Head of caudate nucleus (tissue), 42 donors: ENCODE results near the gene JUND.

Experiments used
- DNase-seq, 42 donors: peaks; one replicate each; pipeline versions ENCODE4 v3.0.0 to v3.0.0-alpha.2; 2020 to 2021; ENCODE audit warnings: mixed read lengths in 7 of 42
- intact Hi-C: fragments of 100-400 bp; cut with DNase I; formaldehyde crosslinking; loops from one replicate; pipeline ENCODE4 v1.15.0; 2022

The JUND gene

GRCh38 chr19:18279266-18279515 is 2.2 kb downstream of the JUND start:
- DNase-seq = no peak
- intact Hi-C loops = loop anchor here (2.0 kb wide), 1 partner anchor 50 kb away; no protein-coding TSS in a partner anchor

- peak in 1 of 42 donors; percentile 34 for DNase-seq
- intact Hi-C loops = loop anchor here (2.0 kb wide), 1 partner anchor 50 kb away; no protein-coding TSS in a partner anchor
Observed at GRCh38 chr19:18278521-18279265, 2.7 kb downstream of the JUND start.

DNA sequence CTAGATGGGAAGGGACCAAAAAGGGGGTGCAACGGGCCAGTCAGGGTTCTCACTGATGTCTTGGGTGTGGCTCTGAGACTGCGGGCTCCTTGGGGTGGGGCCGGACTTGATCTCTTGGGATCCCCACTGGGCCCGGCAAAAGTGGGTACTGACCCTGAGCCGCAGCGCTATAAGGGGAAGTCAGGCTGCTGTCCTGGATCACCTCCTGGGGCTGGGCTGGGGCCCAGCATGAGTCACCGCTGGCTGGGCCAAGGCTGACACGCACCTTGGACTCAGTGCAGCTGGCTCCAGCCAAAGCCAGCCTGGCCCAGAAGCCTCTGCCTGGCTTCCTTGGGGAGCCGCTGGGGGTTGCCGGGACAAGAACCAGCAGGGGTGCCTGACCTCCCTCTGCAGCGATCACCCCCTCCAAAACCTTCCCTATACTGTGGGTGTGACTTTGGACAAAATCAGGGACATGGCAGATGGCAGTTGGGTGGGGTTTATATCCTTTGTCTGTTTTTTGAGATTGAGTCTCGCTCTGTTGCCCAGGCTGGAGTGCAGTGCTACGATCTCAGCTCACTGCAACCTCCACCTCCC is 6.6 kb downstream of the JUND start:
- DNase-seq = peak in 41 of 42 donors; percentile 38 to 92 (median 74)
- intact Hi-C loops = no loop called here

DNA sequence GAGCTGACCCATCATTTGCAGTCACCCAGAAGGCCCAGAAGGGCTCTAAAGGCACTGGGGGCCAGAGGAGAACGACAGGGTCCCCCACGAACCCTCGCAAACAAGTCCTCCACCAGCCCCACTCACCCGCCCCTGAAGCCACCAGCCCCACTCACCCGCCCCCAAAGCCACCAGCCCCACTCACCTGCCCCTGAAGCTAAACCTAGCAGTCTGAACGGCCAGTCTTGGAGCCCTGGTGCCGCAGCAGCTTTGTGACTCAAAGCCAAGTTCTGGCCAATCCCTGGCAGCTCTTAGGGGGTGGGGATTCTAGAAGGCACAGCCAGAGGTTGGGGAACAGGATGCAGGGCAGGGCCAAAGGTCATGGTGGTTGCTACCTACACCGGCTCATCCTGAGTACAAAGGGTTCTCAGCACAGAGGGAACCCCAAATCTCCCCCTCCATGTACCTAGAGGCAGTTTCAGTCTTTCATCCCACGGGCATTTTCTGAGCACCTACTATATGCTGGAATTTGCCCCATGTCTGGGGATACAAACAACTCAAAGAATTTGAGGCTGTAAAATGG is 7.1 kb downstream of the JUND start, which contains the start of gene IQCN:
Gene IQCN, minus strand, starts transcription at position 234 of the 562 bp plus-strand sequence. CDS start 4,974 bp downstream, outside the sequence.
- DNase-seq = no peak
- intact Hi-C loops = no loop called here

DNA sequence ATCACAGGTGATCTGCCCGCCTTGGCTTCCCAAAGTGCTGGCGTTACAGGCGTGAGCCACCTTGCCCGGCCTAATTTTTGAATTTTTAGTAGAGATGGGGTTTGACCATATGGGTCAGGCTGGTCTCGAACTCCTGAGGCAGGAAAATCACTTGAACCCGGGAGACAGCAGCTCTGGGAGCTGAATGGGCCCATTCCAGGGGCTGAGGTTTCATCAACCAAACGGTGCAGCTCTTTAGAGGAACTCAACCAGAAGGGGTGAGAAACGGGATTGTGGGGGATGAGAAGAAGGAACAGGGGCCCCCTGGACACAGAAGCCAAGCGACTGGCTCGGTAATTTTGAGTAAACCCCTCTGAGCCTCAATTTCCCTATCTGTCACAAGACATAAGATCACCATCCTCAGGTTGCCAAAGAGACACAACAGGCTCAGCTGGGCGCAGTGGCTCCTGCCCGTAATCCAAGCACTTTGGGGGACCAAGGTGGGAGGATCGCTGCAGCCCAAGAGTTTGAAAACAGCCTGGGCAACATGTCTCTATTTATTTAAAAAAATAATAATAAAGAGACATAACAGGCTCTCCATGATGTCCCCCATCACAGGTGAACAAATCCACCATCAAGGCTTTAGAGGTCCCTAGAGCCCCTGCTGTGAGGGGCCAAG is 7.7 kb downstream of the JUND start:
- intact Hi-C loops = no loop called here
- DNase-seq = no peak

DNA sequence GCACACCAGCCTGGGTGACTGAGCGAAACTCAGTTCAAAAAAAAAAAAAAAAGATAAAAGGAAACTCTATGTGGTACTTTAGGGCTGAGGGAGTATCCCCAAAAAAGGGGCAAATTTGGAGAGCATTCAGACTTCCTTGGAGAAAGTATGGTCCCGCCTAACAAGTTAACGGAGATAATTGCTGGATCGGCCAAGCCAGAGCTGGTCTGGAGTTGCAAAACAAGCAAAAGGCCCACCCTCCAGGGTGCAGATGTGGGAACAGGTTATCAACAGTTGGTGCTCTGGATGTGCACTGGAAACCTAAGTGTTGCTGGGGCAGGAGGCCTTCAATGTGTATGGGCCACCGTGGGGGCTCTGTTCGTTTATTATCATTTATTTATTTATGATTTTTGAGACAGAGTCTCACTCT is 10.0 kb downstream of the JUND start:
- intact Hi-C loops = no loop called here
- DNase-seq = no peak

DNA sequence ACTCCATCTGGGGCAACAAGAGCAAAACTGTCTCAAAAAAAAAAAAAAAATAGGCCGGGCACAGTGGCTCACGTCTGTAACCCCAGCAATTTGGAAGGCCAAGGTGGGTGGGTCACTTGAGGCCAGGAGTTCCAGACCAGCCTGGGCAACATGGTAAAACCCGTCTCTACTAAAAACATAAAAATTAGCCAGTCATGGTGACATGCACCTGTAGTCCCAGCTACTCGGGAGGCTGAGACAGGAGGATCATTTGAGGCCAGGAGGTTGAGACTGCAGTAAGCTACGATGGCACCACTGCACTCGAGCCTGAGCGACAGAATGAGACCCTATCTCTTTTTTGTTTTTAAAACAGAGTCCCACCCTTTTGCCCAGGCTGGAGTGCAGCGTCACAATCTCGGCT is 11.1 kb downstream of the JUND start:
- intact Hi-C loops = no loop called here

DNA sequence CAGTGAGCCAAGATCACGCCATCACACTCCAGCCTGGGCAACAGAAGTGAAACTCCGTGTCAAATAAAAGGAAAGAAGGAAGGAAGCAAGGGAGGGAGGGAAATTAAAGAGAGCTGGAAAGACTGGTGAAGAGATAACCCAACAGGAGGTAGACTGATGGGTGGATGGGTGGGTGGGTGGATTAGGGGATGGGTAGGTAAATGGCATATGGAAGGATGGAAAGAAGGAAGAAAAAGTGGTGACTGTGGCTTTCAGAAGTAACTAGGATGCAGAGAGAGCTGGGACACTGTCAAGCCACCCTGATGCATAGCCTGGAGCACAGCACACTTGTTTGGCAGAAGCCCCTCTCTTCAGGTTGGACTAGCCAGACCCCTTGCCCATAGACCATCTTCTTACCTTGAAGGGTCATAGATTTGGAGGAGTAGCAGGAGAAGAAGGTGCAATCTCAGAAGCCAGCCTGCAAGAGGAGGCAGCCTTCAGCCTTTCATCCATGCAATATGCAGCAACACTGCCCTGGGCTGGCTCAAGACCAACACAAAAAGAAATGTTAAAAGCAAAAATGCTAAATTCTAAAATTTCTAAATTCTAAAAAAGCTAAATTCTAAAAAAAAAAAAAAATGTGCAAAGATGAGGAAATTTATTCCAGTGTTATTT is 12.2 kb downstream of the JUND start:
- intact Hi-C loops = no loop called here

More for the DNA sequence above, 11.1 kb downstream of the JUND start:
- DNase-seq = no peak

DNA sequence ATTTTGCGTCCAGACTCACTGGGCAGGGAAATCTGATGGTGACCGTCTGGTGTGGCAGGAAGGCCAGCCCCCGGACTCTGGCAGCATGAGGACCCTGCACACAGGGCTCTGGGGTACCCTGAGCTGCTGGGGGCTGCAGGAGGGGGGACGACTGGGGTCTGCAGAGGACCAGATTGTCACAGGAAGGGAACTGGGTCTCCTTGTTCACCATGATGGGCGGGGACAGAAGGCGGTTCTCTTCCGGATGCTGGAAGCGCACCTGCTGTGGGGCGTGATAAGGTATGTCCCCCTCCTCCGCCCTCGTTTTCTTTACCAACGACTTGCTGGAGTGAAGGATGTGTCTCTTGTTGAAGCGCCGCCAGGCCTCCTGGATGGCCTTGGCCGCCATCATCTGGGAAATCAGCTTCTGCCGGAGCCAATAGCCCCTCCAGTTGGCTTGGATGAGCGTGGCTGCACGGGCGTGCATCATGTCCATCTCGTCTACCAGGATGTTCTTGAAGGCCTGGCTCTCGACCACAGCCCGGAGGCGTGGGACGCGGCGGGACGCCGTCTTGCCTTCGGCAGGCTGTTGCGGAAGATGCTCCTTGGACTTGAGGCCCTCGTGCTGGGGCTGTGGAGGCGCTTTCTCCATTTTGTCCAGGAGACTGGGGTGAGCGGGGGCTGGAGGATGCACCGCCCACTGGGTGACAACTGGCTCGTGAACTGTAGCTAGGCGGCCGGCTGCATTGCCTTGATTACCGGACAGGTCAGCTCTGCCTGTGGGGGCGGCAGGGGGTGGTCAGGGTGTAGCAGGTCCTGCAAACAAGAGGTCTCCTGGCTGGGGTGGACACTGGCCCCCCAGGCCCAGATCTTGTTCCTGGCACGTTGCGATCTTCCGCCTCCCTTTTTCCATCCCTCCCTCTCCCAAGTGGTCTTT is 14.4 kb downstream of the JUND start:
- no peak for DNase-seq
- intact Hi-C loops = no loop called here

More for the DNA sequence above, 12.2 kb downstream of the JUND start:
- DNase-seq = no peak

DNA sequence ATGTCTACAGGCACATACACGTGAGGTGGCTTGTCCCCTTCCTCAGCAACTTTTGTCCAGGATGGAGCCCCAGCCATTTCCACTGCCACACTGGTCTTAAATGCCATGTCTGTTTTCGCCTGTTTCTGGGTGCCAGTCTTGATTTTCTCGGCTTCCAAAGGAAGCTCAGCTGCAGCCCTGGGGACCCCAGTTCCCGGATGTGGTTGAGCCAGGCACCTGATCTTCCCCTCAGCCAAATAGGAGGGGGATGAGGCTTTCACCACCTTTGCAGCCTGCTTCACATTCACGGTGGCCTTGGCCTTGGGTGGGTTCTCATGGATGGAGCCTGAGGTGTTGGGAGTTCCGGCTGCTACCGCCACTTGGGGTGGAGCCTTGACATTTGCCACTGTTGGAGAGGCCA is 15.8 kb downstream of the JUND start:
- intact Hi-C loops = no loop called here
- DNase-seq = no peak

DNA sequence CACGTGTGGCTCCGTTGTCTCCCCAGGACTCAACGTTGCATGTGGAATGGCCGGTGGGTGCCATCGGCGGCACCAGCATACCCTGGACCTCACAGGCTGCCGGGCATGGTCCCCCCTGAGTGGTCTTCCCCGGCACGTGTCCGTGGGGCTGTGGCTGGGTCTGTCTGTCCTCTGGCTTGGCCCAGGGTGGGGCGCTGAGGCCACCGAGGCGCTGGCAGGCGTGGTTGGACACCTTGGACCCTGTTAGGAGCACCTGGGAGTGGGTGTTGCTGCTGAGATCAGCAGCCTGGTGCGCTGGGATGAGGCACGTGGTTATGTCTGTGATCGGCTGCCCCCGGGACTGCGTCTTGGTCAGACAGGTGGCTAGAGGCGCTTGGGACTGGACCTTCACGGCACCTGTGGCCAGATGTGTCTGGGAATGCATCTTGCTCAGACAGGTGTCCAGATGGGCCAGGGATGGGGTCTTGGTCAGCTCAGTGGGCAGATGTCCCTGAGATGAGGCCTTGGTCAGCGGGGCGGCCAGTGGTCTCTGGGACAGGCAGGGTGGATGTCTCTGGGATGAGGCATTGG is 16.4 kb downstream of the JUND start:
- intact Hi-C loops = no loop called here
- no peak for DNase-seq

DNA sequence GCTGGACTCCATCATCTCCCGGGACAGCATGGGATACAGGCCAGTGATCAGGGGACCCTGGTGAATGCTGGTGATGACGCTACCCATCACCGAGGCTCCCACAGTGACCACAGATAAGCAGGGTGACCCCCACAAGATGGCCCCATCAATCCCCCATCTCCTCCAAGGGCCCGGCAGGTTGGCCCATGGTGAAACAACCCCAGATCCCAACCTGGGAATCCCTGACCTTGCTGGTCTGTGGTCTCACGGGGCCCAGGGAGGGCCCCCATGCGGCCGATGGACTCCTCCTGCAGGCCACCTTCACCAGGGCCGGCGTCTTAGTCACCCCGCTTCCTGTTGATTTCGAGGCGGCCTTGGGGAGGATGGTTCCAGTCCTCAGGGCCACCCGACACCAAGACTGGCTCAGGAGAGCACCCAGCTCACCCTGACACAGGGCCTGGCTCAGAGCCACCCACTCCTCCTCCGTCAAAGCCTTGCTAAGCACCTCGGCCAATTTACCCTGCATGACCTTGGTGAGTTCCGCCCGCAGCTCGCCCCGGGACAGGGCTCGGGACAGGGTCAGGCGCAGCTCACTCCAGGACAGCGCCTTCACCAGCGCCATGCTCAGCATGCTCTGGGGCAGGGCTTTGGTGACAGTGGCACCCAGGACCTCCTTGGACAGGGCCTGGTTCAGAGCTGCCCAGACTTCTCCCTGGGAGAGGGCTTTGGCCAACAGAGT is 17.1 kb downstream of the JUND start:
- DNase-seq = no peak
- intact Hi-C loops = no loop called here

DNA sequence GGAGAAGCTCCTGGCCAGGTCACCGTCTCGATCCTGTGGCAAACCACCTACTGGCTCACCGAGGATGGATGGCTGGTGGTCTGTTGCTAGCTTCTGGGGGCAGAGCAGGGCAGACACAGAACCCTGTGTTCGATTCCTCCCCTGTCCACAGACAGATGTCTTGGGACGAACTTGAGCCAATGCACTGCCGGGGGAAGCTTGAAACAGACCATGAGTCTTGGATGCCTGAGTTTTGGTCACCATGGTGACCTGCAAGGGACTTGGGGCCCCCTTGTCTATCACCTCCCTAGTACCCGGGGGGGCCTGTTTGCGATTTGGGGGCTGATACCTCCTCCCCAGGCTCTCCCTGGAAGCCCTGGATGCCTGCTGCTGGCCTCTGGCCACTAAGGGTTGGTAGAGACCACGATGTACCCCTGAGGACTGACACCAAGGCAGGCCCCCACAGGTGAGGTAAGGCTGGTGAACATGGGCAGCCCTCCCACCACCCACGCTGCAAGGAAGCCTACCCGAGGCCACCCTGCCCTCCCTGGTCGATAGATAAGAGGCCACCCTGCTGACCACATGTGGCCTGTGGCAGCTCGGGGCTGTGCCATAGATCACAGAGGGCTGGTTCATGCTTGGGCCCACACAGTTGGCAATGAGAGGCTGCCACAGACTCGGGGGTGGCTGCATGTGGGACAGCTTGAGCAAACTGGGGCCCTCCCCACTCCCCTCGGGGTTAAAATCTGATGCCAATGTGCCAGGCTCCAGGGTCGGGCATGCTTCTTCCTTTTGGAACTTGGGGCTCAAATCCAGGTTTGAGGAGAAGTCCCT is 17.9 kb downstream of the JUND start:
- intact Hi-C loops = no loop called here
- DNase-seq = no peak

- intact Hi-C loops = no loop called here
Observed at GRCh38 chr19:18262917-18263316, 18.5 kb downstream of the JUND start.

GRCh38 chr19:18262144-18262543 is 19.3 kb downstream of the JUND start:
- intact Hi-C loops = no loop called here

More at GRCh38 chr19:18262917-18263316, 18.5 kb downstream of the JUND start:
- no peak for DNase-seq

DNA sequence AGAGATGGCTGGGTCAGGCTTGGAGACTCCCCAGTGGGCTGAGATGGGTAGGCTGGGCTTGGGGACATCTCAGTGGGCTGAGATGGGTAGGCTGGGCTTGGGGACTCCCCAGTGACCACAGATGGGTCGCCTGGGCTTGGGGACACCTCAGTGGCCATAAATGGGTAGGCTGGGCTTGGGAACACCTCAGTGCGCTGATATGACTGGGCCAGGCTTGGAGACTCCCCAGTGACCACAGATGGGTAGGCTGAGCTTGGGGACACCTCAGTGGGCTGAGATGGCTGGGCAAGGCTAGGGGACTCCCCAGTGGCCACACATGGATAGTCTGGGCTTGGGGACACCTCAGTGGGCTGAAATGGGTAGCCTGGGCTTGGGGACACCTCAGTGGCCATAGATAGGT is 19.9 kb downstream of the JUND start:
- no peak for DNase-seq
- intact Hi-C loops = no loop called here

More at GRCh38 chr19:18262144-18262543, 19.3 kb downstream of the JUND start:
- no peak for DNase-seq

DNA sequence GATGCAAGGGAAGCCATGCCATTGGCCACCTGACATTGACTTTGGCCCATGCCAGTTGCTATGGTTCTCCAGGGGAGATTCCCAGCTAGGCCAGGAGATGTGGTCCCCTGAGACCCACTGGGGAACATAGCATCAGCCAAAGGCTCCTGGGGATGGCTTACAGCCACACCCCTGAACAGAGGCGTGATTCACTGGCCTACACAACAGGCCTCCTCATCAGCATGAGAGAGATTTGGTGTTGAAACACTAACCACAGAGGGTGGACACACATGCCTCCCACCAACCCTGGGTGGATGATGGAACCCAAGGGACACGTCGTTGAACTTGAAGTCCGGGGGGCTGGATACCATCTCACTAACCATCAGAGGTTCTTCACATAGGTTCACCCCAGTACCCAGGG is 21.5 kb downstream of the JUND start:
- no peak for DNase-seq
- intact Hi-C loops = loop anchor here (5.0 kb wide), 1 partner anchor 63 kb away; no protein-coding TSS in a partner anchor
